A549 treated with RU486 at 1 μM for 4 hours (cell line): Measurements from ENCODE around the gene LYSMD3. TPM values are rescaled to one million over a fixed set of nuclear protein-coding genes. Genes with fewer than 3 reads are reported as not detected.

Experiments
- total RNA-seq: library from RNA; stranded (reverse); fragments of 200-300 nt; extraction: Qiagen RNA extraction; gene quantifications from 5 replicates; pipeline ENCODE4 v1.2.3, GENCODE V29; 2022; ENCODE audit warnings: low read depth

LYSMD3 gene
- 3.8 to 10.6 TPM (median 8.4 TPM) in 5 replicates for total RNA-seq

GRCh38 chr5:90529194-90529938 lies at the start of gene LYSMD3:
Gene LYSMD3 (minus strand): TSS chr5:90529584. CDS start chr5:90525289, 4,295 bp downstream.

GRCh38 chr5:90558344-90559192 lies 29.2 kb upstream of the LYSMD3 start, which contains the start of gene ADGRV1:
Gene ADGRV1 (plus strand): TSS chr5:90558797. CDS start chr5:90558896, 99 bp downstream.

GRCh38 chr5:90474235-90475107 lies 54.9 kb downstream of the LYSMD3 start, which contains the start of the genes MBLAC2 and POLR3G:
Gene MBLAC2 (minus strand): TSS chr5:90474771. CDS start chr5:90474292, 479 bp downstream.
Gene POLR3G (plus strand): TSS chr5:90474864. CDS start chr5:90485568, 10,704 bp downstream.

Other genes with a start within 250 kb of the LYSMD3 start
- 15.7 to 32.5 TPM (median 24.0 TPM) in 5 replicates for gene CETN3, start 119.8 kb downstream of the LYSMD3 start, total RNA-seq
- gene MBLAC2, start 54.8 kb downstream of the LYSMD3 start, total RNA-seq, result 1.1 to 3.3 TPM (median 3.1 TPM) in 5 replicates
- gene POLR3G, start 54.7 kb downstream of the LYSMD3 start, total RNA-seq, result 12.6 to 19.9 TPM (median 14.5 TPM) in 5 replicates
- 0.42 to 1.1 TPM (median 0.82 TPM) in 5 replicates for gene ADGRV1, start 29.2 kb upstream of the LYSMD3 start, total RNA-seq